DOHH2 (cell line): ENCODE measurements around the gene GCGR.

ENCODE experiments used
- CTCF ChIP-seq: fragments of 200-600 bp; sonication (generic); IDR thresholded peaks from one replicate; pipeline ENCODE4 v1.5.1; 2014; ENCODE audit warnings: antibody characterized with exemption, mild to moderate bottlenecking, low read depth, low read length; ENCODE audit not compliant: poor library complexity, severe bottlenecking
- EZH2phosphoT487 ChIP-seq: fragments of 200-600 bp; sonication (generic); IDR thresholded peaks from 2 replicates; pipeline ENCODE4 v1.6.1; 2017; ENCODE audit warnings: borderline replicate concordance, mild to moderate bottlenecking, antibody characterized with exemption, low read length, moderate library complexity, mixed read lengths

- no peak for TF ChIP-seq CTCF
- no peak for TF ChIP-seq EZH2phosphoT487
Measured at GRCh38 chr17:81822996-81823819, 19.3 kb downstream of the GCGR start.
